Stimulated activated naive CD8-positive, alpha-beta T cell treated with anti-CD3 and anti-CD28 coated beads, Interleukin-15, Interleukin-2, amounts not matched to agents 100 ng/mL and 50 ng/mL, for 24 hours (primary cell): ENCODE data around the gene NOS1AP.
"Not testable (repeated sequence)": the region's sequence is repeated elsewhere in the genome, so short reads cannot be mapped to it uniquely, and the experiment has no call there.

Experiments
- H3K27ac Mint-ChIP-seq: one replicate; pipeline ENCODE4 v1.8.0; 2021; ENCODE audit warnings: mild to moderate bottlenecking, mixed read lengths
- H3K27me3 Mint-ChIP-seq: one replicate; pipeline ENCODE4 v1.8.0; 2021; ENCODE audit warnings: mixed read lengths
- H3K36me3 Mint-ChIP-seq: one replicate; pipeline ENCODE4 v1.8.0; 2021; ENCODE audit warnings: low read depth, mixed read lengths
- H3K4me1 Mint-ChIP-seq: one replicate; pipeline ENCODE4 v1.8.0; 2021; ENCODE audit warnings: low read depth, mixed read lengths
- H3K4me3 Mint-ChIP-seq: one replicate; pipeline ENCODE4 v1.8.0; 2021; ENCODE audit warnings: mild to moderate bottlenecking, mixed read lengths
- H3K9me3 Mint-ChIP-seq: one replicate; pipeline ENCODE4 v1.8.0; 2021; ENCODE audit warnings: mixed read lengths

The NOS1AP gene

DNA sequence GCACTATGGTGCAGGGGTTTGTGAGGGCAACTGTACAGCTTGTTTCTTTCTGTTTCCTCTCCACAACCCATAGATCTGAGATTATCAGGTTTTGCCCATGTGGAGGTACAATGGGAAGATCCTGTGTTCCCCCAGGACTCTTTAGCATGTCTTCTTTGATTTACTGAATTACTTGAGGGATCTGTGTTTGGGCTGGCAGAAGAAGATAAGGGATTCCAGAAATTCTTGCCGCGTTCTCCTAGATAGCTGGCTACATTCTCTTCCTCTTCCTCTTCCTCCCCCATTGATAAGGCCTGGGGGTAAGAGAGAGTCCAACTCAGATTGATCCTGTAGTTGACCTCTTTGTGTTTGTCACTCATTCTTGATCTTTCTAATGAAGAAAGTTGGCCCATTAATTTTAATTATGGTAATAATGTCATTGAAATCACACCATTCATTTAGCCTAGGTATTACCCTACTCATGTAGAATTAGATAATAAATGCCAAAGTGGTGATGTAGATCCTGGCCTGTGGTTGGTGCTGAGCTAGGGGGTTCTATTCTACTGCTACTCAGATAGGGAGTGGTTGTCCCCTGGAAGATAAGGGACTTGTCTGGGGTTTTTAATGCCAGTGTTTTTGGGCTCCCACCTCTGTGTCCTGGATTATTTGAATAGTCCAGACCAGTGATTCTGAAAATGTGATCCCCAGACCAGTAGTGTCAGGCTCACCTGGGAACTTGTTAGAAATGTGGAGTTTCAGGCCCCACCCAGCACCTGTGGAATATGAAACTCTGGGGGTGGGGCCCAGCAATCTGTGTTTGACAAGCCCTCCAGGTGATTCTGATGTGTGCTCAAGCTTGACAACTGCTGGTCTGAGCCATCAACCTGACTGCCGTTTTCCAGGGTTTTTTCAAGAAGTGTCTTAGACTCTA, 122.2 kb downstream of the NOS1AP start:
- H3K9me3 Mint-ChIP-seq = no peaks in the 10 kb centered on the region
- no peaks in the 10 kb centered on the region for H3K36me3 Mint-ChIP-seq
- no peak overlapping the region for H3K27ac Mint-ChIP-seq
- H3K4me1 Mint-ChIP-seq = no peaks in the 10 kb centered on the region
- no peak overlapping the region for H3K4me3 Mint-ChIP-seq
- H3K27me3 Mint-ChIP-seq = peaks cover 11% of the 10 kb centered on the region

GRCh38 chr1:162192306-162192678, 122.8 kb downstream of the NOS1AP start:
- Mint-ChIP-seq H3K27ac (no peak overlapping the region), H3K4me1 (no peaks in the 10 kb centered on the region), H3K4me3 (no peak overlapping the region), H3K36me3 (no peaks in the 10 kb centered on the region), H3K27me3 (peaks cover 11% of the 10 kb centered on the region), H3K9me3 (no peaks in the 10 kb centered on the region)

GRCh38 chr1:162192763-162193162, 123.3 kb downstream of the NOS1AP start:
- H3K27me3 Mint-ChIP-seq = peaks cover 11% of the 10 kb centered on the region
- no peaks in the 10 kb centered on the region for H3K9me3 Mint-ChIP-seq
- H3K4me3 Mint-ChIP-seq = no peak overlapping the region
- no peak overlapping the region for H3K27ac Mint-ChIP-seq
- H3K4me1 Mint-ChIP-seq = no peaks in the 10 kb centered on the region
- H3K36me3 Mint-ChIP-seq = no peaks in the 10 kb centered on the region

DNA sequence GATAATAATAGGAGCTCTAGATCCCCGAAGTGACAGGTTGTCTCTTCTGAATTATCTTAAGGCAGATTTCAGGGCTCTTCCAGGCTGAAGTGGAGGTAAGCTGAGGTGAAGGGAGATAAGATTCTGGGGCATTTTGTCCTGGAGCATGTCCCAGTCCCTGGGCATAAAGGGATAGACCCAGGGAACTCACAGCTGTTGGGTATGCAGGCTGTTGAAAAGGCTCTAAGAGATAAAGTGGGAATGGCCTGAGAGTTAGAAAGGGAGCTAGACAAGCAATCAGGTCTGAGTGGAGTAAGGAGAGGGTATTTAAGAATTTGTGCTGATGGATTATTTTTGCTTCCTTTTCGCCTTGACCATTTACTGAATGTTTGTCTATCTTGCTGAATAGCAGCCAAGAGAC, 123.7 kb downstream of the NOS1AP start:
- H3K4me3 Mint-ChIP-seq = no peak overlapping the region
- H3K27me3 Mint-ChIP-seq = peaks cover 11% of the 10 kb centered on the region
- H3K4me1 Mint-ChIP-seq = no peaks in the 10 kb centered on the region
- no peak overlapping the region for H3K27ac Mint-ChIP-seq
- no peaks in the 10 kb centered on the region for H3K9me3 Mint-ChIP-seq
- H3K36me3 Mint-ChIP-seq = no peaks in the 10 kb centered on the region

DNA sequence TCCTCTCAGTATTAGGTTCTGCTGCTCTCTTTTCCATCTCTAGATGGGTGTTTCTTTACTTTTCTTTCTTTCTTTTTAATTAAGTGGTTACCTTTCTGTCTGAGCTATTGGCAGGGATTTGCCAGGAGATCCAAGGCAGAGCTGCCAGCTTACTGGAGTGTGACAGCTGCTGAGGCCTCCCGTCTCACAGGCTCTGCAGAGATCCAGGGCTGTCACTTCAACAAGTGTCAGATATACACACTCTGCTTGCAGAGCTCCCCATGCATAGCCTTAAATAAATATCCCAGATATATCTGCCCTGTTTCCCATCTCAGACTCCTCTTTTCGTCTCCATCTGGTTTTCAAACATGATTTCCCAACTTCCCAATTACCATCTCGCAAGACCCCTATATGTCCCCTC, 124.3 kb downstream of the NOS1AP start:
- H3K27me3 Mint-ChIP-seq = peaks cover 11% of the 10 kb centered on the region
- H3K36me3 Mint-ChIP-seq = no peaks in the 10 kb centered on the region

DNA sequence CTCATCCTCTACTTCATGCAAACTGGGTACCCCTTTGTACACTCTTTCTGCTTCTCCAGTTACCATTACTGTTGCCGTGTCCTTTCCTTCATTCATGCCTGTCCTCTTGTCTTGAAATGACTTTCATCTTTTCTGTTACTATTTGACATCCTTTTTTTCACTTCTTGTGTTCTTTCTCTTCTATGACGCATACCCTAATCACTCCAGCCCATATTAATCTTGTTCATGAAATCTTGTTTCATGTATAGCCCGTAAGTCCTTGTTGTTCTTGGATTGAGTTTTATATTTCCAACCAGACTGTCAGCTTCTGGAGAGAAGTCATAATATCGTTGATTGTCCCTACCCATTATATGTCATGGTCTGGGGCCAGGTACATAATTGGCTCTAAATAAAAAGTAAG, 126.1 kb downstream of the NOS1AP start:
- H3K9me3 Mint-ChIP-seq = no peaks in the 10 kb centered on the region
- peaks cover 11% of the 10 kb centered on the region for H3K27me3 Mint-ChIP-seq
- no peak overlapping the region for H3K4me3 Mint-ChIP-seq
- H3K4me1 Mint-ChIP-seq = no peaks in the 10 kb centered on the region
- no peaks in the 10 kb centered on the region for H3K36me3 Mint-ChIP-seq
- H3K27ac Mint-ChIP-seq = no peak overlapping the region

More for the DNA sequence above, 124.3 kb downstream of the NOS1AP start:
- Mint-ChIP-seq H3K9me3 (no peaks in the 10 kb centered on the region), H3K4me1 (no peaks in the 10 kb centered on the region), H3K27ac (no peak overlapping the region), H3K4me3 (no peak overlapping the region)

DNA sequence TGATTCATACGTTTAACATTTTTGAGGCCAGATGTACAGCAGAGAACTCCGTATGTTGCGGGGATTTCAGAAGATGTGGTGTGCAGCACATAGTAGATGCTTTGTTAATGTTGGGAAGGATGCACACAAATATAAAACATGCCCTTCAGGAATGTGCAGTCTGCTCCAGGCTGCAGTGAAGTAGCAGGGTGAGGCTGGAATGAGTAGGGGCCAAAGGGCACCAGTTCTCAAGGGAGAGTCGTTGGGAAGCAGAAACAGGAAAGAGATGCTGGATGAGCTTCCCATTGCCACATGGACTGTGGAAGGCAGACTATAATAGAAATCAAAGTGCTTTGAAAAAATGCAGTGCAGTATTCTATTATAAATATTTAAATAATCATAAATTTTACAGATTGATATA, 126.9 kb downstream of the NOS1AP start:
- no peaks in the 10 kb centered on the region for H3K9me3 Mint-ChIP-seq
- H3K27ac Mint-ChIP-seq = no peak overlapping the region
- H3K4me3 Mint-ChIP-seq = no peak overlapping the region
- peaks cover 17% of the 10 kb centered on the region for H3K27me3 Mint-ChIP-seq
- H3K36me3 Mint-ChIP-seq = no peaks in the 10 kb centered on the region
- no peaks in the 10 kb centered on the region for H3K4me1 Mint-ChIP-seq

DNA sequence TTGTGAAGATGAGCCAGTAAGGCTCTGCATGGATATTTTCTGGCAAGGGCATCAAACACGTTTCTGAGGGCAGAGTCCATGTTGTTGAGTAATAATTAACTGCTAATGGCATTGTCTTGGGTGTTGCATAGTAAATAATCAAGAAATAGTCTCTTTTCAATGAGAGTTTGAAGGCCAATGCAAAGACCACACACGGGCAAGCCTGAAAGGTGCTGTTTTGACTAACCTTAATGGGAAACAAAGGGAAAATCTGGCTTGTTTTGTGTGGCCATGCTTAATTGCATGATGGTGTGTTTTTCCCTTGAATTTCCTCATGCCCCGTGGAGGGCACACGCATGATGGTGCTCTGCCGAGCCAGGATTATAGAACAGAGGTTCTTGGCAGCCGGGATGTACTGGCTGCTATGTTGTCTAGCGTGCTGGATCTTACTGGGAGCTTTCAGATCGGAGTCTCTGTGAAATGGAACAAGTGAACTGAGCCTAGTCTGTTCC, 127.6 kb downstream of the NOS1AP start:
- Mint-ChIP-seq H3K27me3 (peaks cover 22% of the 10 kb centered on the region), H3K9me3 (no peaks in the 10 kb centered on the region), H3K4me3 (no peak overlapping the region), H3K4me1 (no peaks in the 10 kb centered on the region), H3K36me3 (no peaks in the 10 kb centered on the region), H3K27ac (no peak overlapping the region)

- Mint-ChIP-seq H3K27ac (no peak overlapping the region), H3K4me3 (no peak overlapping the region), H3K9me3 (no peaks in the 10 kb centered on the region), H3K27me3 (peaks cover 20% of the 10 kb centered on the region), H3K36me3 (no peaks in the 10 kb centered on the region), H3K4me1 (no peaks in the 10 kb centered on the region)
Observed at GRCh38 chr1:162197615-162198421, 128.3 kb downstream of the NOS1AP start.

- no peaks in the 10 kb centered on the region for H3K36me3 Mint-ChIP-seq
- no peak overlapping the region for H3K4me3 Mint-ChIP-seq
- no peaks in the 10 kb centered on the region for H3K4me1 Mint-ChIP-seq
- no peaks in the 10 kb centered on the region for H3K9me3 Mint-ChIP-seq
- no peak overlapping the region for H3K27ac Mint-ChIP-seq
- H3K27me3 Mint-ChIP-seq = peaks cover 26% of the 10 kb centered on the region
Observed at GRCh38 chr1:162200096-162200847, 130.8 kb downstream of the NOS1AP start.

GRCh38 chr1:162201062-162201461, 131.6 kb downstream of the NOS1AP start:
- H3K4me3 Mint-ChIP-seq, H3K9me3 Mint-ChIP-seq, H3K36me3 Mint-ChIP-seq, H3K4me1 Mint-ChIP-seq, H3K27ac Mint-ChIP-seq: not testable (repeated sequence)
- peaks cover 21% of the 10 kb centered on the region for H3K27me3 Mint-ChIP-seq

DNA sequence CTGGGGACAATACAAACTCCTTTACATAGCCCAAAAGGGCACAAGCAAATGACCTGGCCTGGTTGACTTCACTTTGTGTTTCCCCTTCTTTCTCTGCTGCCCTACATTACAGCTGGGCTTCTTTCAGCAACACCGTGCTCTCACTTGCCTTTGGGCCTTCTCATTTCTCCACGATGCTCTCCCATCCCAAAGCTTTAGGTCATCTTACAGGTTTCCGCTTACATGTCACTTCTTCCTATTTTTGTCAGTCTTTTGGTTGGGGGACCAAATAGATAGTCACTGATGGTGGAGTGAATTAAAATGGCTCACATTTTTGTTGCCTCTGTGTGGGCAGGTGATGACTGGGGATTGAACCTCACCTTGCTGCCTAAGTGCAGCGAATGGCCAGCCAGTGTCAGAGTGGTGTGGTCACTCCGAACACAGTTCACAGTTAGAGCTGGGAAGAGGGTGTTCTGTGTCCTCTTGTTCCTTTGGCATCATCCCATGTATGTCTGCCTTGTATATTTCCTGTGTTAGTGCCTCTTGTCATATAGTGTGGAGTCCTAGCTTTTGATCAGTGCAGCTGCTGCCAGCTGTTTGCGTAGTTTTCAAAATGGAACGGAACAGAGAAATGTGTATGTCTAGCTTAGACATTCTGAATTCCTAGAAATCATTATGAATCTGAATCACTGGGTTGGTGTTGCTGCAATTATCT, 134.8 kb downstream of the NOS1AP start:
- no peaks in the 10 kb centered on the region for H3K36me3 Mint-ChIP-seq
- no peaks in the 10 kb centered on the region for H3K4me1 Mint-ChIP-seq
- no peaks in the 10 kb centered on the region for H3K9me3 Mint-ChIP-seq
- no peak overlapping the region for H3K4me3 Mint-ChIP-seq
- H3K27ac Mint-ChIP-seq = no peak overlapping the region
- peaks cover 24% of the 10 kb centered on the region for H3K27me3 Mint-ChIP-seq

DNA sequence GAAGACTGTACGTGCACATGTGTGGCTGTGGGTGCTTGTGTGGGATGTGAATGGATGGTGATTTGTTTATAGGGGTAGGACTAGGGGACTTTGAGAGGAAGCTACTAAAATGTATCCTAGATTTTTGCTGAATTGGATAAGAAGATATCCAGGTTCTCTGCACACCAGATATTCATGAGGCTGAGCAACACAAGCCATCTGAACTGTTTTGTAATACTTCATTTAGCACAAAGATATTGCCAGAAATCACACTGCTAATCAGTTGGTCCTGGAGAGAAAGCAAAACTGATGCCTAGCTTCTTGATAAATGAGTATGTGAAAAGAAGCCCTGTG, 135.3 kb downstream of the NOS1AP start:
- Mint-ChIP-seq H3K27ac (no peak overlapping the region), H3K9me3 (no peaks in the 10 kb centered on the region), H3K36me3 (no peaks in the 10 kb centered on the region), H3K27me3 (peaks cover 26% of the 10 kb centered on the region), H3K4me3 (no peak overlapping the region), H3K4me1 (no peaks in the 10 kb centered on the region)

GRCh38 chr1:162206300-162206699, 136.8 kb downstream of the NOS1AP start:
- Mint-ChIP-seq H3K27ac (no peak overlapping the region), H3K9me3 (no peaks in the 10 kb centered on the region), H3K36me3 (no peaks in the 10 kb centered on the region), H3K27me3 (peaks cover 20% of the 10 kb centered on the region), H3K4me1 (no peaks in the 10 kb centered on the region), H3K4me3 (no peak overlapping the region)
